Left lung (tissue), 10 donors: ENCODE measurements around the gene TMIE. TPM values are rescaled to one million over a fixed set of nuclear protein-coding genes. Genes with fewer than 3 reads are reported as not detected.
A peak's percentile ranks its signal among the peaks of the same experiment; 100 is the strongest.

Experiments used
- ATAC-seq: fragments of 200-7000 bp; cut with Tn5 transposase; one replicate; pipeline ENCODE4 v1.9.1; 2020; ENCODE audit warnings: moderate library complexity
- DNase-seq, 4 donors: peaks; one replicate each; pipeline ENCODE4 v3.0.0-alpha.2; 2013 to 2020
- H3K27ac ChIP-seq, 2 donors: fragments of 200-600 bp; sonication (generic) in 1 of 2; one replicate each; pipeline versions ENCODE4 v1.5.0 to v1.8.0; 2020 to 2021
- H3K27me3 ChIP-seq, 2 donors: fragments of 200-600 bp; sonication (generic) in 1 of 2; one replicate each; pipeline versions ENCODE4 v1.5.0 to v1.8.0; 2020 to 2021
- H3K36me3 ChIP-seq, 2 donors: fragments of 200-600 bp; sonication (generic) in 1 of 2; one replicate each; pipeline versions ENCODE4 v1.5.0 to v1.8.0; 2020 to 2021
- H3K4me1 ChIP-seq, 2 donors: fragments of 200-600 bp; one replicate each; pipeline ENCODE4 v1.8.0; 2021
- H3K4me3 ChIP-seq, 2 donors: fragments of 200-600 bp; sonication (generic) in 1 of 2; one replicate each; pipeline versions ENCODE4 v1.5.0 to v1.8.0; 2020 to 2021; ENCODE audit warnings: mild to moderate bottlenecking in 1 of 2
- H3K9me3 ChIP-seq, 2 donors: fragments of 200-600 bp; sonication (generic) in 1 of 2; one replicate each; pipeline versions ENCODE4 v1.5.0 to v1.8.0; 2020 to 2021
- CTCF ChIP-seq, 2 donors: fragments of 200-600 bp; sonication (generic) in 1 of 2; IDR thresholded peaks; one replicate each; pipeline versions ENCODE4 v1.5.0 to v1.8.0; 2021; ENCODE audit warnings: antibody characterized with exemption in 2 of 2
- intact Hi-C, 2 donors: fragments of 100-400 bp; cut with DNase I; formaldehyde crosslinking; loops; one replicate each; pipeline versions ENCODE4 v1.11.2 to v1.14.2; 2022
- polyA plus RNA-seq, 6 donors: library from polyadenylated mRNA; unstranded; fragments of 120-200 nt; gene quantifications; one replicate each; pipeline ENCODE4 v1.2.1, GENCODE V29; 2013; ENCODE audit not compliant: insufficient read length in 6 of 6
- total RNA-seq, 2 donors: library from RNA; stranded (reverse); fragmentation: NEBNext Ultra II Directional; extraction: Animal tissue kit (Norgen Biotek cat#: 25700); gene quantifications; one replicate each; pipeline ENCODE4 v1.2.1, GENCODE V29; 2021
- donor health status: DM: no; HTN: yes; CAD: no.
- donor health status: DM: no; HTN: no; CAD: no.

Gene TMIE
- total and polyA plus RNA-seq, 8 donors: 0.23 to 0.82 (median 0.48) TPM; not detected in 1

DNA sequence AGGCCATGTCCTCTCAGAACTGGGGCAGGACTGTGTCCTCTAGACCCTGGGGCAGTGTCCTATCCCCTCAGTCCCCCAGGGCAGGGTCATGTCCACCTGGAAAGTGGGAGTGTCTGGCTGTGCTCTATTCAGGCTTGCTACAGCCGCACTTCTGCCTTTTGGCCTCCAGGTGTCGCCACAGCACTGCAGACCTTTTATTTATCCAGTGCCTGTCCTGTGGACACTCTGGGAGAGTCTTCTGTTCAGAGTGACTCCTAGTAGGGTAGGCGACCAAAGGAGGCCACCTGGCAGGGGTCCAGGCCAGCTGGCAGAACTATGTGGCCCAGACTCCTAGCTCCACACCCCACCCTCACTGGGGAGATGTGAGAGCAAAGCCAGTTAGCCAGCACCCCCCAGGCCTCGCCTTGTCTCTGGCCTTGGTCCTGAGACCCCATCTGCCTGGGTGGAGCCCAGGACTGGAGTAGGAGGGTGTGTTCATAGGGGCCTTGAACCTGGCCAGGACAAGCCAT is 3.9 kb downstream of the TMIE start:
- intact Hi-C loops: loop anchor here in 1 of 2 donors (5.0 kb wide), 1 partner anchor 202 kb away; no protein-coding TSS in a partner anchor
- Histone ChIP-seq H3K27ac (no peak overlapping the region), H3K4me3 (no peak overlapping the region), H3K9me3 (no peaks in the 10 kb centered on the region), H3K36me3 (no peaks in the 10 kb centered on the region), H3K4me1 (peaks cover 1 to 18% of the 10 kb centered on the region in 2 donors), H3K27me3 (peaks cover 6 to 39% of the 10 kb centered on the region in 2 donors)
- peak; percentile 97 to 98 for TF ChIP-seq CTCF (IDR thresholded peaks at IDR 0.05)
- peak; percentile 93 for ATAC-seq
- peak; percentile 63 to 85 (median 71) for DNase-seq

GRCh38 chr3:46705751-46706552 is 4.8 kb downstream of the TMIE start:
- H3K27me3 ChIP-seq: peaks cover 6 to 31% of the 10 kb centered on the region in 2 donors
- DNase-seq (peak in 2 of 4 donors; percentile 27 to 67), ATAC-seq (no peak)
- H3K9me3 ChIP-seq: no peaks in the 10 kb centered on the region
- TF ChIP-seq CTCF (IDR thresholded peaks at IDR 0.05): no peak
- H3K4me1 ChIP-seq: peaks cover 0 to 9% of the 10 kb centered on the region in 2 donors
- H3K4me3 ChIP-seq: no peak overlapping the region
- H3K36me3 ChIP-seq: no peaks in the 10 kb centered on the region
- intact Hi-C loops: loop anchor here in 1 of 2 donors (5.0 kb wide), 1 partner anchor 201 kb away; no protein-coding TSS in a partner anchor
- no peak overlapping the region for H3K27ac ChIP-seq

DNA sequence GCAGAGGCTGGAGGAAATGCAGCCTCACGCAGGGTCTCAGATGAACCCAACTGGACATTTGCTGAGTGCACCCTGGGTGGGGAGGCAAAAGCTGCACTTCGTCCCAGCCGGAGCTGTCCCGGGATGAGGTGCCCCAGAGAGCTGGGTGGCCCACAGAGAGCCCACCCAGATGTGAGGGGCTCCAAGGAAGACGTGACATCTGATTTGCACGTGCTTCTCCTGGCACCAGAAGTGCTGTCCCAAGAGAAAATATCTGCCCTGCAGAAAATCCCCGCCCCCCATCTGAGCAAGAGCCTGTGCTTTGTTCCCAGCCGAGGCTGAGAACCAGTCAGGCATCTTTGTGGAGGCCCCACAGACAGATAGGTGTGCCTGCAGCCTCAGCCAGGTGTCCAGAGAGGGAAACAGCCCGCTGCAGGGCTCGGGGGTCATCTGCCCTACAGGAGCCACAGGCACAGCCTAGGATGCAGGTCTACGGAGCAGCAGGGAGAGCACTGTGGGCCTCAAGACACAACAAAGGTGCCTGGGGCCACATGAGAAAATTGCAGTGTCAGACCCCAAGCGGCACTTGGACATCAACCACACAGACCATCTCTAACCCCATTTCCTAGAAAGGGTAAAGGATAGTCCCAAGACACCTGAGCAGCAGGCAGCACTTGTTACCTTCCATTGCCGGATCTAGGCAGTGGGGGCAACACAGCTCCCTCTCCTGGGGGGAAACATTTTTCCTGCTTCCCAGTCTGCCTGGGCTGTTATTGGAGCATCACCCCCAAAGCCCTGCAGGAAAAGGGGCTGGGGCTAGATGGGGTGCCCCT is 5.8 kb downstream of the TMIE start:
- Histone ChIP-seq H3K4me3 (no peak overlapping the region), H3K27me3 (peaks cover 0 to 21% of the 10 kb centered on the region in 2 donors), H3K9me3 (no peaks in the 10 kb centered on the region), H3K27ac (no peak overlapping the region), H3K4me1 (no peaks in the 10 kb centered on the region), H3K36me3 (no peaks in the 10 kb centered on the region)
- DNase-seq (no peak), ATAC-seq (no peak)
- intact Hi-C loops: loop anchor here in 1 of 2 donors (5.0 kb wide), 1 partner anchor 200 kb away; no protein-coding TSS in a partner anchor
- no peak for TF ChIP-seq CTCF (IDR thresholded peaks at IDR 0.05)

DNA sequence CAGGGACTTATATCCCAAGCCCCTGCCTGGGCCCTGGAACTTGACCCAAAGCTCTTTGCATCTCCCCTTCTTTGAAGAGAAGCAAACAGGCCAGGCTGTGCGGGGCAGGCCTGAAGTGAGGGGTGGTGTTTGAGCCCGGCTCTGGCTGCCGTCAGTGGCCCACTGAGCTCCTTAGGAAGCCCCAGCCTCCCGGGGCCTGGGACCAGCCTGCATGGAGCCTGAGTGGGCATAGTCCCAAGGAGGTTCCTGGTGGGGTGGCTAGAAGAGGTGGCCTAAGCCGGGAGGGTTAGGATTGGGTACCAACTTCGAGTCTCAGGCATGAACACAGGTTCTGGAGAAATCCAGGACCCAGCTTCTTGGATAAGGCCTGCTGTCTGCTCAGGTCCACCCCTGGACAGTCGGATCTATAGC is 6.4 kb downstream of the TMIE start:
- ATAC-seq: no peak
- Histone ChIP-seq H3K4me3 (no peak overlapping the region), H3K36me3 (no peaks in the 10 kb centered on the region), H3K27me3 (peaks cover 0 to 14% of the 10 kb centered on the region in 2 donors), H3K27ac (no peak overlapping the region), H3K4me1 (no peaks in the 10 kb centered on the region), H3K9me3 (no peaks in the 10 kb centered on the region)
- intact Hi-C loops: loop anchor here in 1 of 2 donors (5.0 kb wide), 1 partner anchor 200 kb away; no protein-coding TSS in a partner anchor
- TF ChIP-seq CTCF (IDR thresholded peaks at IDR 0.05): no peak
- DNase-seq: peak in 1 of 4 donors; percentile 70
